Astrocyte of the spinal cord (primary cell): ENCODE results near the gene MYLK.

Experiments
- DNase-seq: peaks from one replicate; pipeline ENCODE4 v3.0.0; 2011; ENCODE audit warnings: low read depth, low spot score
- H3K4me3 ChIP-seq: 2 replicates; pipeline ENCODE4 v1.5.1; 2011; ENCODE audit warnings: low read depth, mild to moderate bottlenecking, low read length, moderate library complexity
- in situ Hi-C: cut with HindIII; loops from 2 replicates; pipeline ENCODE4 v1.10.0; 2017; ENCODE audit warnings: low sequenced_read_pairs
- TF ChIP-seq, protein P1 (sequence below): IDR thresholded peaks from 2 replicates; pipeline ENCODE4 v1.5.1; 2012; ENCODE audit warnings: low read depth, mild to moderate bottlenecking, low read length, inconsistent platforms

MYLK gene

DNA sequence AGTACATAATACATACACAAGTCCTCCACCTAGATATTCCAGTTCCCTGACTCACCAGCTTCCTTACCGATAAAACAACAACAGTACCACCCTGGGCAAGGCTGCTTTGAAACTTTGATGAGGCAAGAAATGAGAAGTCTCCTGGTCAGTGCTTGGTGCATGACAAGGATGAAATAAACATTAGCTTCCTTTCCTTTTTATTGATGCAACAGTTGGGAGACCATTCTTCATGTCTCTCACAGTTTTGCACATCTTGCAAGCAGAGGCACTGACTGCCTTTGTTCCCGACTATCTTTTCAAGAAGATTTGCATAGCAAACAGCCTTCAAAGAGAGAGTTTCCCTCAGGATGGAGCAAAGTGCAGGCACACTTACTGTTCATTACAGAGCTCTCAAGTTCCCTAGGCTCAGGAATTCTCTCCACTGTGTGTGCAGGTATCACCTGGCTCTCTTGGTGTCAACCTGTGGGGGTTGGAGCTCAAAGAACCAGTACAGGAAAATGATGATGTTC, 65.2 kb downstream of the MYLK start:
- peak; percentile 82 for DNase-seq
- TF ChIP-seq, protein P1, sequence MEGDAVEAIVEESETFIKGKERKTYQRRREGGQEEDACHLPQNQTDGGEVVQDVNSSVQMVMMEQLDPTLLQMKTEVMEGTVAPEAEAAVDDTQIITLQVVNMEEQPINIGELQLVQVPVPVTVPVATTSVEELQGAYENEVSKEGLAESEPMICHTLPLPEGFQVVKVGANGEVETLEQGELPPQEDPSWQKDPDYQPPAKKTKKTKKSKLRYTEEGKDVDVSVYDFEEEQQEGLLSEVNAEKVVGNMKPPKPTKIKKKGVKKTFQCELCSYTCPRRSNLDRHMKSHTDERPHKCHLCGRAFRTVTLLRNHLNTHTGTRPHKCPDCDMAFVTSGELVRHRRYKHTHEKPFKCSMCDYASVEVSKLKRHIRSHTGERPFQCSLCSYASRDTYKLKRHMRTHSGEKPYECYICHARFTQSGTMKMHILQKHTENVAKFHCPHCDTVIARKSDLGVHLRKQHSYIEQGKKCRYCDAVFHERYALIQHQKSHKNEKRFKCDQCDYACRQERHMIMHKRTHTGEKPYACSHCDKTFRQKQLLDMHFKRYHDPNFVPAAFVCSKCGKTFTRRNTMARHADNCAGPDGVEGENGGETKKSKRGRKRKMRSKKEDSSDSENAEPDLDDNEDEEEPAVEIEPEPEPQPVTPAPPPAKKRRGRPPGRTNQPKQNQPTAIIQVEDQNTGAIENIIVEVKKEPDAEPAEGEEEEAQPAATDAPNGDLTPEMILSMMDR = no peak
- no peak overlapping the region for H3K4me3 ChIP-seq
- in situ Hi-C loops = no loop called here

DNA sequence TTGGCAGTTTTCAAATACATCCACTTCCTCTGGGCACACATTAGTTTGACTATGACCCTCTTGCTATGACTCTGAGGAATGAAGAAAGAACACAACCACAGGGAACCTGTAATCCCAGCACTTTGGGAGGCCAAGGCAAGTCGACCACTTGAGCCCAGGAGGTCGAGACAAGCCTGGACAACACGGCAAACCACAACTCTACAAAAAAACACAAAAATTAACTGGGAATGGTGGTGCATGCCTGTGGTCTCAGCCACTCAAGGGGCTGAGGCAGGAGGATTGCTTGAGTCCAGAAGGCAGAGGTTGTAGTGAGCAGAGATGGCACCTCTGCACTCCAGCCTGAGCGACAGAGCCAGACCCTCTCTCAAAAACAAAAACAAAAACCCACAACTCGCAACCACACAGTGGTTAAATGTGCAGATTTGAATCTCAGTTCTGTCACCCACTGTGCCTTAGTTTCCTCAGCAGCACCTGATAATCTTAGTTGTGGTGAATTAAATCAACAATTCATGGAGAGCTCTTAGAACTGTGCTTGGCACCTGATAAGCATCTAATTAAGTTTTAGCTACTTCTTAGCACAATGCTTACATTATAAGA, 65.7 kb downstream of the MYLK start:
- in situ Hi-C loops = no loop called here

DNA sequence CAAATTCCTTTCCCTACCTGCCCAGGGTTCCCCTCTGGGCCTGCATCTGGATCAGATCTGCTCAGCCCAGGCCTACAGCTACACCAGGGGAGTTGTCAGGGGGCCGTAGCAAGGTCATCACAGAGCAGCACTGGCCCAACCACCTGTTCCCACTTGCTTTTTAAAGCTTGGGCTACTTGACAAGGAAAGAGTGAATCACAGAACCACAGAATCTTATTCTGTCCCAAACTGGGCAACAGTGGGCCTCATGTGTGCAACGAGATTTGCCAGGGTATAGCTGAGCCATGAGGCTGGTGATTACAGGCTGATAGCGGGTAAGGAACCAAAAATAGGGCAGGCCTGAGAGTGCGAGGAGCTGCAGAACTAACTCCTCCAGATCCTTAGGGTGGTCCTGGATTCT, 66.7 kb downstream of the MYLK start:
- no peak overlapping the region for H3K4me3 ChIP-seq
- in situ Hi-C loops = no loop called here

More for the DNA sequence above, 65.7 kb downstream of the MYLK start:
- TF ChIP-seq, protein P1 = no peak
- peak; percentile 84 for DNase-seq
- H3K4me3 ChIP-seq = no peak overlapping the region

DNA sequence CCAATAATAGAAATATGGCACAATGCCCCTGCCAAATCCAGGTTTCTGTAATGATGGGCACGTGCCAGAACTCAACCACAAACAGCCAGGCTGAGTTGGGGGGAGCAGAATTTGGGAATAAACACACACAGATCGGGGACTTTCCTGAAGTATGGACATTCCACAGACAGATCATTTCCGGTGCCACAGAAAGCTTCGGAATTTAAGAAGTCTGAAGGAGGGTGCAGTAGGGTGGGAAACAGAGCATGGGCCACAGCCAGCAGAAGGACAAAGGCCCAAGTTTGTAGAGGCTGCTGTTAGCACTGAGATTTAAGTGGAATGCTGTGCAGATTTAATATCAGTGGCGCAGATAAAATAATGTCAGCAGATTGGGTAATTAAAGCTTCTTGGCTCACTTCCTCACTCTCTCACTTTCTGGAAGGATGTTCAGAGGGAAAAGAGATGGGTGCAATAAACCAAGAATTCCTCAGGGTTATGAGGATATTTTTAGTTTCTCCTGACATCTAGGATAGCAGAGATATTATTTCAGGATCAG, 67.4 kb downstream of the MYLK start:
- in situ Hi-C loops = no loop called here
- DNase-seq = peak; percentile 51
- H3K4me3 ChIP-seq = no peak overlapping the region
- TF ChIP-seq, protein P1 = no peak

More for the DNA sequence above, 66.7 kb downstream of the MYLK start:
- TF ChIP-seq, protein P1 = no peak
- peak; percentile 47 for DNase-seq

DNA sequence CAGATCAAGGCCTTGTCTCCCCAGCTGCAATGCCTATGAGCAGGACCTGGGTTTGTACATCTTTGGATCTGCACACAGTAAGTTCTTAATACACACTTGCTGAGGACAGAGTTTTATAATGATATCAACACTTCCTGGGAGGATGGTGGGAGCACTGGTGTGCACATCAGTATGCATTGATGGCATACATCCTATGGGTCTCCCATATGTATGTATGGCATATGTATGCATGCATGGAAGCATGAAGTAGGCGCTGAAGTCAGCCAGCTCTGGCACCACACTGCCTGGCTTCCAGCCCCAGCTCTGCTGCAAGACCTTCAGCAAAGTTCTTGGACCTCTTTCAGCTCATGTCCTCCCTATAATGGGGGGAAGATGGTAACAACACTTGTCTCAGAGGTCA, 68.2 kb downstream of the MYLK start:
- TF ChIP-seq, protein P1 = no peak
- no peak overlapping the region for H3K4me3 ChIP-seq
- in situ Hi-C loops = no loop called here
- no peak for DNase-seq

DNA sequence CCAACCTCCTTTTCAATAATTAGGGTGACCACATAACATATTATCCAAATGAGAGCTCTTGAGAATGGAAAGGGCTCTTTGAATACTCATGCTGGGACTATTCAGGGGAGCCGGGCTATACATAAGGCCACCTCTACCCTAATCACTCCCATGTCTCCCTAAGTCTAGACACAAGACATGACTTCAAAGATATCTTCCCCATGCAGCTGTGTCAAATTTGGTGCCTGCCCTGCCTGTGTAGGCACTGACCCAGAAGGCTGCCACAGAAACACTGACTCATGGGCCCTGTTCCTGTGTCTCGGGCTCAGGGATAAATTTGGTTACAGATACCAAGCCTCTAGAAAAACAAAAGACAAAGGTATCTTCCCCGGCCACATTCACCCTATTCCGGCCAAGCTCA, 70.3 kb downstream of the MYLK start:
- H3K4me3 ChIP-seq = no peak overlapping the region
- TF ChIP-seq, protein P1 = no peak
- peak; percentile 64 for DNase-seq
- in situ Hi-C loops = no loop called here
